ENCODE results near the gene ARL16.

The ARL16 gene

GRCh38 chr17:81713556-81714411 lies 30.2 kb upstream of the ARL16 start:
- DNase-seq (ENCODE audit: low read depth): no peak
- no peak overlapping the region for H3K4me3 ChIP-seq (ENCODE audit: low read depth, low read length)

GRCh38 chr17:81713004-81713555 lies 29.5 kb upstream of the ARL16 start:
- DNase-seq (ENCODE audit: low read depth): no peak
- peak overlapping the region; percentile 64 for H3K4me3 ChIP-seq (ENCODE audit: low read depth, low read length)

DNA sequence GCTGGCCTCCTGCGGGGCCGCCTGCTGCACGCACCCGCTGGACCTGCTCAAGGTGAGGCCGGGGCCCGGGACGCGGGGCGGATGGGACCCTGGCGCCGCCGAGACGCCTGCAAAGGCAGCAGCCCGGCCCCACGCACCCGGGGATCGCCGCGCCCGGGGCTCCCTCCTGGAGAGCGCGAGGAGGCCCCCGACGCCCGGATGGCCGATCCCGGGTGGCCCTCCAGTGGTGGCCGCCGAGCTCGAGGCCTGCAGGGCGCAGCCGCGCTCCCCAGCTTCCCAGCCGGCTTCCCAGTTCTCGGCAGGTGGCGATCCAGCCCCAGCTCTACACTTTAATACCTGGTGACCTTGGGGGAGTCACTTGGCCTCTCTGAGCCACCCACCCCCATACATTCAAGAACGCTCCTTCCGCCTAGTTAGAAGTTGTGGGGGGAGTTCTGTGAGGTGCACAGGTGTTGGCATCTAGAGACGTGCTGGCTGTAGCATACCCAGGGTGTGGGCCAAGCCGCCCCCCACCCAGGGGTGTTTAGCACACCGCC lies 28.9 kb upstream of the ARL16 start:
- DNase-seq (ENCODE audit: low read depth): no peak

DNA sequence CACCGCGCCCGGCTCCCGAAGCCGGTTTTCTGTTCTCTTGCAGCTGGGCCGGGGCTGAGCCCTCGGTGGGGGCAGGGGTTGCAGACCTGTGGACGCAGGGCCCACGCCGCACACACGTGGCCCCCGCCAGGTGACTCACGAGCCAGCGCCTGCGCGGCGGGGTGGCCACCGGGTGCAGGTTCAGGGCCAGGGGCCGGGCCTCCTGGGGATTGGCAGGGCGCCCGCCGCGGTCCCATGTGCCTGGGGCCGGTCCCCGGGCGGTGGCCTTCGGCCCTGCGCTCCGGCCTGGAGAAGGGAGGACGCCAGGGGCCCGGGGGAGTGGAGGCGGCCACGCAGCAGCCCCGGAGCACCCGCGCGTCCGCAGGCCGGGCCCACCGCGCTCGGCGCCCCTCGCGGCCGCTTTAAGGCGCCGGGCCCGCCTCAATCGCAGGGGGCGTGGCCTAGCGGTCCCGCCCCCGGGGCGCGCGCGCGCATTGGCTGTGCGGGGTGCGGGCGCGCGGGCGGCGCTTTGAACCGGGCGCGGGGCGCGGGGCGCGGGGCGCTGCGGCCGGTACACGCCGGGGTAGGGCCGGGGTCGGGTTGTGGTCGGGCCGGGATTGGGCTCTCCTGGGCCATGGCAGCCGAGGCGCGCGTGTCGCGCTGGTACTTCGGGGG lies 28.3 kb upstream of the ARL16 start, which contains the start of gene SLC25A10:
SLC25A10 (plus strand) TSS at position 471 of the 654 bp plus-strand sequence; CDS start at position 614, 143 bp downstream.
- peak within 1 kb of the TSS; percentile 64 for H3K4me3 ChIP-seq (ENCODE audit: low read depth, low read length)
- DNase-seq (ENCODE audit: low read depth): no peak

More for the DNA sequence above, 28.9 kb upstream of the ARL16 start:
- H3K4me3 ChIP-seq (ENCODE audit: low read depth, low read length): peak overlapping the region; percentile 64

- DNase-seq (ENCODE audit: low read depth): no peak
- no peak overlapping the region for H3K4me3 ChIP-seq (ENCODE audit: low read depth, low read length)
Observed at GRCh38 chr17:81710514-81711308, 27.1 kb upstream of the ARL16 start.

GRCh38 chr17:81708739-81709185 lies 25.2 kb upstream of the ARL16 start:
- no peak overlapping the region for H3K4me3 ChIP-seq (ENCODE audit: low read depth, low read length)
- DNase-seq (ENCODE audit: low read depth): no peak

DNA sequence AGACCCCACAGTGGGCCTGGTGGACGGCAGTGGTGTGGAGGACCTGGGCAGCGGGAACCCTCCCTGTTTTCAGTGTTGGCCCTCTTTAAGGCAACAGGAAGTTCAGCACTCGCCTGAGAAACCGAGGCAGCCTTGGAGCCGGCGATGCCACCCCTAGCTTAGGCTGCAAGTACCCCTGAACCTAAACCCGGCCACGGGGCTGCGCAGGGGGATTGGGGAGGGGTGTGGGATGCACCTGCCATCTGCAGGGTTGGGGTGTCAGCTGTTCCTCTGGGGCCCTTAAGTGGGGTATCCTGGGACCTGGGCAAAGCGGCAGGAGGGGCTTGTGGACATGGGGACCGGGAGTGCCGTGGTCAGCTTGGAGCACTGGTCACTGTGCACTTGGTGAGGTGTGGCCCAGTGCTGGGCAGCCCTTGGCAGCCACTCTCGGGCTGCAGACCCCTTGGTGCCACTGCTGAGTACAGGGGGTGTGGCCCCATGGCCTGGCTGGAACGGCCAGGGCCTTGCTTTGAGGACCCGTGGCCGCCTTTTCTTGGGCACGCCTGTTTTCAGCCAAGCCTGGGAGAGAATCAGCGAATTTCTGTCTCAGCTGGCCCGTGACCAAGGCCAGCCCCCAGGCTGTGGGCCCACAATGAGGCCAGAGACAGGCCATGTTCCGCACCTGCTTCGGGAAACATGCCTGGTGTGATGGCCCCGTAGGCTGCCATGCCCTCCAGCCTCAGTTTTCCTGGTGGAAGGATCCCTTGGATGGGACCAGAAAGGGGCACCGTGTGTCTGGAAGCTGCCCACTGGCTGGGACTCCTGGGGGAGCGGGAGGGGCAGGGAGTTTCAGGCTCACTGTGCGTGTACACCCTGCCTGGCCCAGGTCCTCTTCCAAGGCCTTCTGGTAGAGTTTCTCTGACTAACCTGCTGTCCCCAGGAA lies 24.4 kb upstream of the ARL16 start:
- no peak overlapping the region for H3K4me3 ChIP-seq (ENCODE audit: low read depth, low read length)
- no peak for DNase-seq (ENCODE audit: low read depth)

- H3K4me3 ChIP-seq (ENCODE audit: low read depth, low read length): no peak overlapping the region
- no peak for DNase-seq (ENCODE audit: low read depth)
Observed at GRCh38 chr17:81706757-81707624, 23.4 kb upstream of the ARL16 start.

GRCh38 chr17:81706232-81706611 lies 22.6 kb upstream of the ARL16 start:
- no peak for DNase-seq (ENCODE audit: low read depth)
- no peak overlapping the region for H3K4me3 ChIP-seq (ENCODE audit: low read depth, low read length)

DNA sequence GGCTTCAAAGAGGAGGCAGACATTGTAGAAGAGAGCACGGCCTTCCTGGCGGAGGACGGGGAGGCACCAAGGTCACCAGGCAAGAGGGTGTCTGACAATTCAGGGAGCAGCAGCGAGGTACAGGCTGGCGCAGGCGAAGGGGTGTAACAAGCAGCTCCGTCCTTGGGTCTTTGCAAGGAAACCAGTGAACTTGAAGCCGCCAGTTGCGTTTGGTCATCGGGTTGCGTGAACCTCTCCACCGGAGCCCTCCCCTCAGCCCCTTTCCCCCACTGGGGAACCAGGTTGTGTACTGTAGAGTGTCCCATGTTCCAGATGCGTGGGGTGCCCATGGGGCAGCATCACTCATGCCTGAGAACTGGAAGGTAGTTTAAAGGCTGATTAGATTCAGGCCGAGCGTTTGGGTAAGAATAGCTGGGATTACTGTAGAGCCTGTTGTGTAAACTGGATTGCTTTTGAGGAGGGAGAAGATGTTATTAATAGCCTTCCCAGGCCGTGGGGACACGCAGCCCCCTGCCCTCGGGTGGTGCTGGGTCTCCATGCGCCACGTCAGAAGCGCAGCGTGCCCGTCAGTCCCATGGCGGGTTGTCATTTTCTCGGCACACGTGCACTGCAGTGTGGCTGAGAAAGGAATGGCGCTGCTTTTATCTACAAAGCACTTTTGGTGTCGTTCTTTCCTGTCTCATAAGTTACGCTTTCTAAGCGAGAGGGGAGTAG lies 22.1 kb upstream of the ARL16 start:
- no peak overlapping the region for H3K4me3 ChIP-seq (ENCODE audit: low read depth, low read length)
- no peak for DNase-seq (ENCODE audit: low read depth)

- peak overlapping the region; percentile 90 for H3K4me3 ChIP-seq (ENCODE audit: low read depth, low read length)
- DNase-seq (ENCODE audit: low read depth): no peak
Observed at GRCh38 chr17:81703747-81704654, 20.4 kb upstream of the ARL16 start.

- peak within 1 kb of the TSS; percentile 90 for H3K4me3 ChIP-seq (ENCODE audit: low read depth, low read length)
- DNase-seq (ENCODE audit: low read depth): peak; percentile 70
Observed at GRCh38 chr17:81702934-81703746, 19.5 kb upstream of the ARL16 start, which contains the start of gene MRPL12. TSS of gene MRPL12 (plus strand) at chr17:81703367. CDS start at chr17:81703502, 135 bp downstream.

DNA sequence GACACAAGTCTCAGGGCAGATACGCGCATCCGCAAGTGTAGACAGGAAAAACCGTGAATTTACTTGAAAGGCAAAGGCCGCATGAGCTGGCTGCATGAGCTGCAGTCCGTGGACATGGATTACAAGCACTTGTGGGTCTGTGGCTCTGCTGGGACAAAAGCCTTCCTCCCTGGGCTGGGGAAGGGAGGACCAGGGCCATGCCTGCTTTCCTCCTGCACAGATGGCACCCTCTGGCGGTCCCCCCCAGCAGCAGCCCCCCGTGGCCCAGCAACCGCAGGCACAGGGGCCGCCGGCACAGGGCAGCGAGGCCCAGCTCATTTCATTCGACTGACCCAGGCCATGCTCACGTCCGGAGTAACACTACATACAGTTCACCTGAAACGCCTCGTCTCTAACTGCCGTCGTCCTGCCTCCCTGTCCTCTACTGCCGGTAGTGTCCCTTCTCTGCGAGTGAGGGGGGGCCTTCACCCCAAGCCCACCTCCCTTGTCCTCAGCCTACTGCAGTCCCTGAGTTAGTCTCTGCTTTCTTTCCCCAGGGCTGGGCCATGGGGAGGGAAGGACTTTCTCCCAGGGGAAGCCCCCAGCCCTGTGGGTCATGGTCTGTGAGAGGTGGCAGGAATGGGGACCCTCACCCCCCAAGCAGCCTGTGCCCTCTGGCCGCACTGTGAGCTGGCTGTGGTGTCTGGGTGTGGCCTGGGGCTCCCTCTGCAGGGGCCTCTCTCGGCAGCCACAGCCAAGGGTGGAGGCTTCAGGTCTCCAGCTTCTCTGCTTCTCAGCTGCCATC lies 17.9 kb upstream of the ARL16 start:
- no peak for DNase-seq (ENCODE audit: low read depth)
- peak overlapping the region; percentile 90 for H3K4me3 ChIP-seq (ENCODE audit: low read depth, low read length)

Measured in skeletal muscle cell (primary cell).